MCF 10A (cell line): ENCODE data around the gene CAVIN1. TPM values are rescaled to one million over a fixed set of nuclear protein-coding genes. Genes with fewer than 3 reads are reported as not detected.

ENCODE experiments used
- BruUV-seq: library from RNA; stranded (reverse); fragments of 400-500 nt; replicated peaks from 2 replicates; lab custom pipeline; 2021; lab: Mats Ljungman, UMichigan
- CTCF ChIA-PET: fragments of 300-600 bp; sonication (Branson Sonifier 250); formaldehyde crosslinking; extraction: SDS; loops from one replicate; lab custom pipeline; 2021; ENCODE audit warnings: antibody characterized with exemption, inconsistent platforms; lab: Yijun Ruan, JAX
- POLR2A ChIA-PET: fragments of 300-600, 350-650 bp; sonication (Branson Sonifier 250); formaldehyde crosslinking; extraction: SDS; loops from one replicate; lab custom pipeline; 2020; ENCODE audit warnings: antibody characterized with exemption, inconsistent platforms; lab: Yijun Ruan, JAX
- DNase-seq: peaks from one replicate; pipeline ENCODE4 v3.0.0-alpha.2; 2018; ENCODE audit not compliant: unreplicated experiment
- H3K27ac Mint-ChIP-seq: one replicate; pipeline ENCODE4 v1.8.0; 2022; ENCODE audit warnings: mild to moderate bottlenecking, low read depth, mixed read lengths; ENCODE audit not compliant: unreplicated experiment
- H3K27me3 Mint-ChIP-seq: one replicate; pipeline ENCODE4 v1.8.0; 2022; ENCODE audit warnings: mixed read lengths; ENCODE audit not compliant: insufficient read depth, unreplicated experiment
- H3K36me3 Mint-ChIP-seq: one replicate; pipeline ENCODE4 v1.8.0; 2022; ENCODE audit warnings: mild to moderate bottlenecking, moderate library complexity, mixed read lengths; ENCODE audit not compliant: insufficient read depth, unreplicated experiment
- H3K4me1 Mint-ChIP-seq: one replicate; pipeline ENCODE4 v1.8.0; 2022; ENCODE audit warnings: mixed read lengths; ENCODE audit not compliant: insufficient read depth, unreplicated experiment
- H3K4me3 Mint-ChIP-seq: one replicate; pipeline ENCODE4 v1.8.0; 2022; ENCODE audit warnings: mild to moderate bottlenecking, moderate library complexity, mixed read lengths; ENCODE audit not compliant: unreplicated experiment
- H3K9me3 Mint-ChIP-seq: one replicate; pipeline ENCODE4 v1.8.0; 2022; ENCODE audit warnings: mixed read lengths; ENCODE audit not compliant: unreplicated experiment
- CTCF ChIP-seq: fragments of 200-600 bp; IDR thresholded peaks from one replicate; pipeline ENCODE4 v1.8.0; 2022; ENCODE audit warnings: antibody characterized with exemption, mild to moderate bottlenecking; ENCODE audit not compliant: unreplicated experiment
- intact Hi-C: fragments of 100-400 bp; cut with micrococcal nuclease; formaldehyde crosslinking; loops from 2 replicates; pipeline ENCODE4 v1.14.1; 2022
- total RNA-seq: library from RNA; stranded (reverse); gene quantifications from 2 replicates; pipeline ENCODE4 v1.2.3, GENCODE V29; 2022

Gene CAVIN1
- total RNA-seq, 1 experiment from 2014 or later: 143 TPM

GRCh38 chr17:42409523-42410318, 13.3 kb downstream of the CAVIN1 start:
- CTCF ChIA-PET: interaction anchor here (0.9 to 2.3 kb wide), 8 partner anchors 11 to 109 kb away, joined by 3 to 18 read pairs (median 5); partner anchors contain the start of genes CAVIN1 and STAT3
- POLR2A ChIA-PET: interaction anchor here (0.6 to 9.3 kb wide), 23 partner anchors 9 to 623 kb away, joined by 3 to 273 read pairs (median 5); partner anchors contain the start of genes CAVIN1, JUP, NAGLU and STAT3
- no peaks in the 10 kb centered on the region for H3K27me3 Mint-ChIP-seq
- TF ChIP-seq CTCF: no peak
- BruUV-seq: TSS peak; percentile 67
- H3K36me3 Mint-ChIP-seq: peaks cover 37% of the 10 kb centered on the region
- peak; percentile 98 for DNase-seq
- H3K4me3 Mint-ChIP-seq: peak overlapping the region; percentile 58
- H3K4me1 Mint-ChIP-seq: peaks cover 46% of the 10 kb centered on the region
- H3K27ac Mint-ChIP-seq: peak overlapping the region; percentile 96
- intact Hi-C loops: loop anchor here (1.0 kb wide), 1 partner anchor 14 kb away; the partner anchor contains the start of gene CAVIN1
- no peaks in the 10 kb centered on the region for H3K9me3 Mint-ChIP-seq

- CTCF ChIA-PET: interaction anchor here (0.6 to 2.9 kb wide), 10 partner anchors 11 to 413 kb away, joined by 3 to 18 read pairs (median 6); partner anchors contain the start of genes CAVIN1 and STAT3
- no peak for TF ChIP-seq CTCF
- no TSS peak for BruUV-seq
- Mint-ChIP-seq H3K27me3 (no peaks in the 10 kb centered on the region), H3K4me3 (peak overlapping the region; percentile 10), H3K27ac (peak overlapping the region; percentile 96), H3K36me3 (peaks cover 47% of the 10 kb centered on the region), H3K9me3 (no peaks in the 10 kb centered on the region), H3K4me1 (peaks cover 38% of the 10 kb centered on the region)
- POLR2A ChIA-PET: interaction anchor here (0.6 to 9.3 kb wide), 14 partner anchors 9 to 134 kb away, joined by 3 to 273 read pairs (median 6); partner anchors contain the start of genes CAVIN1 and STAT3
- DNase-seq: no peak
- intact Hi-C loops: no loop called here
Observed at GRCh38 chr17:42408061-42408460, 15.0 kb downstream of the CAVIN1 start.

GRCh38 chr17:42407289-42407836, 15.7 kb downstream of the CAVIN1 start:
- CTCF ChIA-PET: interaction anchor here (0.6 to 3.4 kb wide), 16 partner anchors 8 to 412 kb away, joined by 3 to 25 read pairs (median 6); partner anchors contain the start of genes CAVIN1 and STAT3
- BruUV-seq: no TSS peak
- Mint-ChIP-seq H3K4me3 (peak overlapping the region; percentile 10), H3K27ac (peak overlapping the region; percentile 6), H3K4me1 (peaks cover 38% of the 10 kb centered on the region), H3K27me3 (no peaks in the 10 kb centered on the region), H3K36me3 (peaks cover 51% of the 10 kb centered on the region), H3K9me3 (no peaks in the 10 kb centered on the region)
- TF ChIP-seq CTCF: no peak
- DNase-seq: peak; percentile 96
- intact Hi-C loops: loop anchor here (1.0 kb wide), 1 partner anchor 111 kb away; no protein-coding TSS in a partner anchor
- POLR2A ChIA-PET: interaction anchor here (0.7 to 9.3 kb wide), 15 partner anchors 9 to 133 kb away, joined by 3 to 273 read pairs (median 5); partner anchors contain the start of genes CAVIN1 and STAT3
